ENCODE results near the gene USP2. TPM values are rescaled to one million over a fixed set of nuclear protein-coding genes. Genes with fewer than 3 reads are reported as not detected.

The USP2 gene
- total and polyA plus RNA-seq, 2 of the 8 experiments (the other 6 are each of a cell fraction or from before 2014, with no cell fraction given) = 2.2 to 6.9 TPM

DNA sequence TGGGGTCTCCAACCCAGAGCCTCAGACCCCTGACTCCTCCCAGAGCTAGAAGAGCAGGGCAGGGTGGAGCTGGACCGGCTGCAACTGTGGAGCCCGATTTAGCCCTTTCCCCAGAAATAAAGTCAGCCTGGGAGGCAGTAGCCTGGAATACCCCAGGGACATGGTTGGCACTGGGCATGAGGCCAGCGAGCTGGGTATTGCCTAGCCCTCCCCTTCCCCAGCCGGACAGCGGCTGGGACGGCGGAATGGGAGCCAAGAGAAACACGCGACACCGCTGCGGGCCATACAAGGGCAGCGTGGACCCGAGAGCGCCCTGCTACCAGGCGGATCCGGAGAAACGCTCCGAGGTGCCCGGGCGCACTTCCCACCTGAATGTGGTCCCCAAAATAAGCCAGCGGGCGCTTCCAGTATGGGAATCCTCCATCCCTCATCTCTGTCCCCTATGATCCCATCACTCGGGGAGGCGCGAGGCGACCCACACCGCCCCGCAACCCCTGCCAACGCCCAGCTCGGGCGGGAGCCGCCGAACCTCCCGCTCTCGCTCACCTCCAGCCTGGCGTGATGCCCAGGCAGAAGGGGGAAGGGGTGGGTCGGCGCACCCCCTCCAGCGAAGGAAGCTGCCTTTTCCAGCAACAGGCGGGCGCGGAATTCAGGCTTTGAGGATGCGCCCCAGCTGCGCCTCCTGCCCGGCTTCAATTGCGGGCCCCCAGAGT lies 65.3 kb downstream of the USP2 start (continued):
- TF ChIP-seq, protein P1, sequence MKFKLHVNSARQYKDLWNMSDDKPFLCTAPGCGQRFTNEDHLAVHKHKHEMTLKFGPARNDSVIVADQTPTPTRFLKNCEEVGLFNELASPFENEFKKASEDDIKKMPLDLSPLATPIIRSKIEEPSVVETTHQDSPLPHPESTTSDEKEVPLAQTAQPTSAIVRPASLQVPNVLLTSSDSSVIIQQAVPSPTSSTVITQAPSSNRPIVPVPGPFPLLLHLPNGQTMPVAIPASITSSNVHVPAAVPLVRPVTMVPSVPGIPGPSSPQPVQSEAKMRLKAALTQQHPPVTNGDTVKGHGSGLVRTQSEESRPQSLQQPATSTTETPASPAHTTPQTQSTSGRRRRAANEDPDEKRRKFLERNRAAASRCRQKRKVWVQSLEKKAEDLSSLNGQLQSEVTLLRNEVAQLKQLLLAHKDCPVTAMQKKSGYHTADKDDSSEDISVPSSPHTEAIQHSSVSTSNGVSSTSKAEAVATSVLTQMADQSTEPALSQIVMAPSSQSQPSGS (IDR thresholded peaks at IDR 0.05; ENCODE audit: low read length) = no peak
- TF ChIP-seq EZH2 (IDR thresholded peaks at IDR 0.05; ENCODE audit: low read depth, low read length, severe bottlenecking) = peak; percentile 53
- TF ChIP-seq SUZ12 (IDR thresholded peaks at IDR 0.05; ENCODE audit: low read length) = peak; percentile 74
- TF ChIP-seq BACH1 (IDR thresholded peaks at IDR 0.05; ENCODE audit: low read length) = no peak
- TF ChIP-seq KDM1A (IDR thresholded peaks at IDR 0.05; ENCODE audit: borderline replicate concordance, low read length) = no peak
- TF ChIP-seq JUN (IDR thresholded peaks at IDR 0.05; ENCODE audit: low read depth, low read length) = no peak
- TF ChIP-seq RNF2 (IDR thresholded peaks at IDR 0.05; ENCODE audit: borderline replicate concordance, low read depth, low read length, missing control alignments, poor library complexity, severe bottlenecking) = no peak
- no peak for TF ChIP-seq ZNF274 (IDR thresholded peaks at IDR 0.05; ENCODE audit: borderline replicate concordance, extremely low read depth, low read length)
- no peak for TF ChIP-seq RFX5 (IDR thresholded peaks at IDR 0.05; ENCODE audit: borderline replicate concordance, low read depth, low read length)
